NCI-H526 (cell line): Measurements from ENCODE around the gene PDILT.
"Not testable (repeated sequence)": the region's sequence is repeated elsewhere in the genome, so short reads cannot be mapped to it uniquely, and the experiment has no call there.

Experiments
- DNase-seq, 2 experiments: peaks; one replicate each; lab custom pipeline; 2025; lab: John Stamatoyannopoulos, UW

PDILT gene

GRCh38 chr16:20321671-20322070 lies 82.9 kb downstream of the PDILT start:
- DNase-seq, result no peak

GRCh38 chr16:20321051-20321450 lies 83.5 kb downstream of the PDILT start:
- DNase-seq, result not testable (repeated sequence)

- no peak for DNase-seq
These were observed 83.9 kb downstream of the PDILT start for GRCh38 chr16:20320592-20320991.

GRCh38 chr16:20320178-20320577 lies 84.4 kb downstream of the PDILT start:
- no peak for DNase-seq

GRCh38 chr16:20319406-20319805 lies 85.1 kb downstream of the PDILT start:
- no peak for DNase-seq

GRCh38 chr16:20318437-20318836 lies 86.1 kb downstream of the PDILT start:
- no peak for DNase-seq

GRCh38 chr16:20318006-20318405 lies 86.5 kb downstream of the PDILT start:
- DNase-seq, result no peak

- no peak for DNase-seq
These were observed 87.4 kb downstream of the PDILT start for GRCh38 chr16:20317117-20317516.

GRCh38 chr16:20316715-20317114 lies 87.8 kb downstream of the PDILT start:
- no peak for DNase-seq

GRCh38 chr16:20315764-20316163 lies 88.8 kb downstream of the PDILT start:
- DNase-seq, result no peak

- DNase-seq, result no peak
These were observed 90.0 kb downstream of the PDILT start for GRCh38 chr16:20314575-20314974.

- no peak for DNase-seq
These were observed 90.8 kb downstream of the PDILT start for GRCh38 chr16:20313741-20314140.

- not testable (repeated sequence) for DNase-seq
These were observed 91.9 kb downstream of the PDILT start for GRCh38 chr16:20312536-20313095.

- DNase-seq, result no peak
These were observed 93.0 kb downstream of the PDILT start for GRCh38 chr16:20311548-20311947.

GRCh38 chr16:20310421-20311395 lies 93.8 kb downstream of the PDILT start:
- no peak for DNase-seq

GRCh38 chr16:20309786-20310185 lies 94.8 kb downstream of the PDILT start:
- no peak for DNase-seq
